ENCODE data around the gene NOX4.
"Not testable (repeated sequence)": the region's sequence is repeated elsewhere in the genome, so short reads cannot be mapped to it uniquely, and the experiment has no call there.

GRCh38 chr11:89331940-89332339 is 159.2 kb downstream of the NOX4 start:
- TF ChIP-seq CTCF, POLR2AphosphoS5, POLR2A (IDR thresholded peaks at IDR 0.05): not testable (repeated sequence)

Measured in suprapubic skin (tissue), 4 donors.